Kidney epithelial cell (primary cell): ENCODE data around the gene MEF2C. TPM values are rescaled to one million over a fixed set of nuclear protein-coding genes. Genes with fewer than 3 reads are reported as not detected.

Experiments
- DNase-seq: peaks from one replicate; pipeline ENCODE4 v3.0.0-alpha.2; 2010; ENCODE audit warnings: low read depth
- H3K27me3 ChIP-seq: 2 replicates; pipeline ENCODE4 v1.6.0; 2011; ENCODE audit warnings: low read length; ENCODE audit not compliant: control insufficient read depth, insufficient read depth
- H3K36me3 ChIP-seq: 2 replicates; pipeline ENCODE4 v1.5.1; 2011; ENCODE audit warnings: low read length; ENCODE audit not compliant: control insufficient read depth, insufficient read depth
- H3K4me3 ChIP-seq: 2 replicates; pipeline ENCODE4 v1.5.1; 2011; ENCODE audit warnings: low read depth, mild to moderate bottlenecking, control low read depth, low read length
- total RNA-seq: library from RNA; depleted of rRNA; stranded (reverse); fragments of >200 nt; gene quantifications from 2 replicates; pipeline ENCODE4 v1.2.3, GENCODE V29; 2015
- TF ChIP-seq, protein P1 (sequence below): IDR thresholded peaks from 2 replicates; pipeline ENCODE4 v1.5.1; 2011; ENCODE audit warnings: mild to moderate bottlenecking, moderate library complexity, low read length, control low read depth, inconsistent platforms; ENCODE audit not compliant: insufficient read depth, poor library complexity, severe bottlenecking

Gene MEF2C
- total RNA-seq, 1 donor from 2014 or later: 4.8 TPM

GRCh38 chr5:88716101-88716500 lies 166.9 kb downstream of the MEF2C start:
- Histone ChIP-seq H3K4me3 (no peak overlapping the region), H3K27me3 (no peaks in the 10 kb centered on the region), H3K36me3 (no peaks in the 10 kb centered on the region)
- no peak for DNase-seq
- TF ChIP-seq, protein P1, sequence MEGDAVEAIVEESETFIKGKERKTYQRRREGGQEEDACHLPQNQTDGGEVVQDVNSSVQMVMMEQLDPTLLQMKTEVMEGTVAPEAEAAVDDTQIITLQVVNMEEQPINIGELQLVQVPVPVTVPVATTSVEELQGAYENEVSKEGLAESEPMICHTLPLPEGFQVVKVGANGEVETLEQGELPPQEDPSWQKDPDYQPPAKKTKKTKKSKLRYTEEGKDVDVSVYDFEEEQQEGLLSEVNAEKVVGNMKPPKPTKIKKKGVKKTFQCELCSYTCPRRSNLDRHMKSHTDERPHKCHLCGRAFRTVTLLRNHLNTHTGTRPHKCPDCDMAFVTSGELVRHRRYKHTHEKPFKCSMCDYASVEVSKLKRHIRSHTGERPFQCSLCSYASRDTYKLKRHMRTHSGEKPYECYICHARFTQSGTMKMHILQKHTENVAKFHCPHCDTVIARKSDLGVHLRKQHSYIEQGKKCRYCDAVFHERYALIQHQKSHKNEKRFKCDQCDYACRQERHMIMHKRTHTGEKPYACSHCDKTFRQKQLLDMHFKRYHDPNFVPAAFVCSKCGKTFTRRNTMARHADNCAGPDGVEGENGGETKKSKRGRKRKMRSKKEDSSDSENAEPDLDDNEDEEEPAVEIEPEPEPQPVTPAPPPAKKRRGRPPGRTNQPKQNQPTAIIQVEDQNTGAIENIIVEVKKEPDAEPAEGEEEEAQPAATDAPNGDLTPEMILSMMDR: no peak

GRCh38 chr5:88715503-88715902 lies 167.5 kb downstream of the MEF2C start:
- TF ChIP-seq, protein P1: no peak

DNA sequence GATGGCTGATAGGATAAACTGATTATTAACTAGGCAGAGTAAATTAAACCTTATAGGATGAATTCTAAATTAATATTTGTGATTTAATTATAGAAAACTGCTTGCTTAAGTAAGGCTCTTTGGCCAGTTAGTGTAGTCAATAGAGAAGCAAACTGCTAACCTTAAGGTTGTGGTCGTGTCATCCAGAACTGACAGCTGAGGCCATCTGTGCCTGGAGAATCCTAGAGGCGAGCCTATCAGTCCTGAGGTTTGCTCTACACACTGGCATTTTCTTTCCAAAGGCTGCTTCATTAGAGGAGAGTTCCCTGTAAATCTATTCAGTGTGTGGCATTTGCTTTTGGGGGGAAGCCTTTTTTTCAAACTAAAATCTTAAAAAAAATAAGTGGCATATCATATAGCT lies 169.2 kb downstream of the MEF2C start:
- no peak for DNase-seq
- Histone ChIP-seq H3K27me3 (no peaks in the 10 kb centered on the region), H3K36me3 (no peaks in the 10 kb centered on the region), H3K4me3 (no peak overlapping the region)
- TF ChIP-seq, protein P1: no peak

More at GRCh38 chr5:88715503-88715902, 167.5 kb downstream of the MEF2C start:
- Histone ChIP-seq H3K27me3 (no peaks in the 10 kb centered on the region), H3K4me3 (no peak overlapping the region), H3K36me3 (no peaks in the 10 kb centered on the region)
- no peak for DNase-seq

GRCh38 chr5:88708682-88709398 lies 174.1 kb downstream of the MEF2C start:
- no peaks in the 10 kb centered on the region for H3K36me3 ChIP-seq

GRCh38 chr5:88708021-88708420 lies 175.0 kb downstream of the MEF2C start:
- Histone ChIP-seq H3K4me3 (no peak overlapping the region), H3K27me3 (no peaks in the 10 kb centered on the region), H3K36me3 (no peaks in the 10 kb centered on the region)
- TF ChIP-seq, protein P1: no peak
- DNase-seq: no peak

More at GRCh38 chr5:88708682-88709398, 174.1 kb downstream of the MEF2C start:
- H3K27me3 ChIP-seq: no peaks in the 10 kb centered on the region
- TF ChIP-seq, protein P1: no peak
- no peak overlapping the region for H3K4me3 ChIP-seq
- no peak for DNase-seq

DNA sequence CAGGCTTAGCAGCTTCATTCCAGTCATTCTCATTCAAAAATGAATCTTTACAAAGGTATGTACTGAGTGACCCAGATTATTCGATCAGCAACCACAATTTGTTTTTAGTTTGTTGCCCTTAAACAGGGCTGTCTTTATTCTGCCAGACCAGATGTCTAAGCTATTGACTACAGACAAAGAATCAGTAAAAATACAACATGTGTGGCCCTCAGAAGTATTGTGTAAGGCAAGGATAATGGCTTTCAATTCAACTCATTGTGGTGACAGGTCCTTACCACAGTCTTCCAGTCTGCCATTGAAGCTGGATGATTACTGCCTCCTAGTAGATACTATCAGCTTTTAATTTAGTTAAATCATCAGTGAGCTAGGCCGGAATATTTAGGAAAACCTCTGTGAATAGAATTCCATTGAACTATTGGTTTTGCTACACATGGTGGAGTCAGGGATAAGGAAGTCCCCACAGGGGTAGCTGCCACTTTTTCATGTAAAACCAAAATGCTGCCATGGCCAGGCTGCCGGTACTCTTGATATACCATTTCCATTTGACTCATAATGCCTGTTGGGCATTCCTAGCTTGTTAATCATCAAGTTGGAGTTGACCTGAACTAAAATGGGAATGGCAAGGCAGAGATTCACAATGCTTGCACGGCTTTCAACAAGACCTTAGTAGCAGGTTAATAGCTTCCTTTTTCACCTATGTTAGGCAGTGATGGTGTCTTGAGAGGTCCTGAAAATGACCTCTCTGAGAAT lies 175.6 kb downstream of the MEF2C start:
- DNase-seq: no peak
- TF ChIP-seq, protein P1: no peak
- no peak overlapping the region for H3K4me3 ChIP-seq
- H3K27me3 ChIP-seq: no peaks in the 10 kb centered on the region
- no peaks in the 10 kb centered on the region for H3K36me3 ChIP-seq
